GM12878 (cell line): Measurements from ENCODE around the gene LHFPL2. TPM values are rescaled to one million over a fixed set of nuclear protein-coding genes. Genes with fewer than 3 reads are reported as not detected.

ENCODE experiments used
- ATAC-seq: fragments of 200-7000 bp; cut with Tn5 transposase; 3 replicates; pipeline ENCODE4 v1.9.1; 2020; ENCODE audit warnings: mild to moderate bottlenecking, moderate library complexity
- BruUV-seq: library from RNA; stranded (reverse); fragments of 400-500 nt; replicated peaks from 2 replicates; lab custom pipeline; 2021; lab: Mats Ljungman, UMichigan
- CTCF ChIA-PET: fragments of 300-600 bp; sonication (Branson Sonifier 250); formaldehyde crosslinking; extraction: SDS; loops from one replicate; lab custom pipeline; 2021; ENCODE audit warnings: inconsistent platforms; lab: Yijun Ruan, JAX
- POLR2A ChIA-PET: fragments of 350-600 bp; formaldehyde crosslinking; extraction: SDS; loops from one replicate; lab custom pipeline; 2021; ENCODE audit warnings: inconsistent platforms; lab: Charles Lee
- RAD21 ChIA-PET: fragments of 300-600 bp; sonication (Branson Sonifier 250); formaldehyde crosslinking; loops from one replicate; lab custom pipeline; 2023; ENCODE audit warnings: antibody characterized with exemption; ENCODE audit not compliant: unreplicated experiment; lab: Charles Lee
- SMC1A ChIA-PET: fragments of 300-600 bp; sonication (Branson Sonifier 250); formaldehyde crosslinking; loops from one replicate; lab custom pipeline; 2023; ENCODE audit not compliant: unreplicated experiment, uncharacterized antibody; lab: Charles Lee
- DNase-seq: peaks from one replicate; pipeline ENCODE4 v3.0.0-alpha.2; 2011; ENCODE audit warnings: low read depth, low spot score
- FAIRE-seq: peaks from 3 replicates; lab custom pipeline; 2011; peaks lifted over from hg19 to GRCh38; lab: Jason Lieb, UNC
- H2AFZ ChIP-seq: 2 replicates; pipeline ENCODE4 v1.6.0; 2011; ENCODE audit warnings: low read depth, low read length, control low read depth; ENCODE audit not compliant: control insufficient read depth
- H3K27ac ChIP-seq: 2 replicates; pipeline ENCODE4 v1.5.1; 2011; ENCODE audit warnings: control low read depth; ENCODE audit not compliant: control insufficient read depth, insufficient read depth
- H3K27me3 ChIP-seq, 2 experiments: replicated peaks in 1 of 2; 2 replicates each; pipeline versions ENCODE4 v1.6.0 to v1.6.1; 2011; ENCODE audit warnings: low read length in 1 of 2; ENCODE audit not compliant: control insufficient read depth in 2 of 2, insufficient read depth in 2 of 2
- H3K36me3 ChIP-seq, 2 experiments: 2 replicates each; pipeline ENCODE4 v1.5.1; 2011; ENCODE audit warnings: low read length in 1 of 2; ENCODE audit not compliant: control insufficient read depth in 2 of 2, insufficient read depth in 2 of 2
- H3K4me1 ChIP-seq: 2 replicates; pipeline ENCODE4 v1.6.1; 2011; ENCODE audit warnings: mild to moderate bottlenecking, low read length, moderate library complexity, mixed read lengths; ENCODE audit not compliant: control insufficient read depth, insufficient read depth
- H3K4me2 ChIP-seq: 2 replicates; pipeline ENCODE4 v1.6.0; 2011; ENCODE audit warnings: control low read depth; ENCODE audit not compliant: control insufficient read depth, insufficient read depth
- H3K4me3 ChIP-seq: fragments of 200-600 bp; sonication (generic); 2 replicates; pipeline ENCODE4 v1.5.1; 2016
- H3K79me2 ChIP-seq: 2 replicates; pipeline ENCODE4 v1.6.0; 2011; ENCODE audit warnings: low read length; ENCODE audit not compliant: control insufficient read depth, insufficient read depth
- H3K9ac ChIP-seq: 2 replicates; pipeline ENCODE4 v1.8.0; 2011; ENCODE audit warnings: low read length, control low read depth, mixed read lengths; ENCODE audit not compliant: control insufficient read depth, insufficient read depth
- H3K9me3 ChIP-seq: replicated peaks from 3 replicates; pipeline ENCODE4 v1.5.1; 2011; ENCODE audit warnings: mild to moderate bottlenecking, low read length; ENCODE audit not compliant: control insufficient read depth, insufficient read depth
- H4K20me1 ChIP-seq: 2 replicates; pipeline ENCODE4 v1.6.0; 2011; ENCODE audit not compliant: control insufficient read depth, insufficient read depth
- ELK1 ChIP-seq: IDR thresholded peaks from 2 replicates; pipeline ENCODE4 v1.6.1; 2012; ENCODE audit warnings: low read depth, low read length, improper control_type of control experiment
- ETV6 ChIP-seq, 2 experiments: fragments of 450-650 bp in 1 of 2; IDR thresholded peaks in 1 of 2; conservative IDR thresholded peaks in 1 of 2; 2 replicates each; pipeline ENCODE4 v1.6.1; 2014; ENCODE audit warnings: antibody characterized with exemption in 1 of 2, borderline replicate concordance in 1 of 2, low read depth in 1 of 2, mild to moderate bottlenecking in 1 of 2, moderate library complexity in 1 of 2
- YBX1 ChIP-seq: fragments of 450-650 bp; IDR thresholded peaks from 2 replicates; pipeline ENCODE4 v1.6.1; 2016; ENCODE audit warnings: antibody characterized with exemption
- WGBS: methylation state at CpG from one replicate; pipeline ENCODE4 v1.1.6; 2016; ENCODE audit warnings: low lambda C conversion rate; ENCODE audit not compliant: insufficient replicate concordance, insufficient coverage; ENCODE audit errors: missing lambda C conversion rate; 5-methylcytosine and 5-hydroxymethylcytosine counted together
- in situ Hi-C: fragments of 300-500 bp; cut with MboI; formaldehyde crosslinking; loops from 9 replicates; pipeline ENCODE4 v1.14.3; 2018; ENCODE audit warnings: mixed read lengths
- intact Hi-C: fragments of 100-400 bp; cut with micrococcal nuclease; formaldehyde crosslinking; loops from one replicate; pipeline ENCODE4 v1.14.2; 2022; ENCODE audit not compliant: unreplicated experiment
- polyA plus RNA-seq, 11 experiments: library from polyadenylated mRNA; depleted of rRNA in 4 of 11; unstranded in 6 of 11; stranded (reverse) in 5 of 11; fragments of >200 nt; fragmentation: Nextera tagmentation in 4 of 11; fragmentation: Illumina TruSeq in 1 of 11; extraction: Ambion mirVana in 4 of 11; extraction: Trizol in 1 of 11; gene quantifications; 1 replicate in 1 of 11; 2 replicates in 10 of 11; pipeline versions ENCODE4 v1.2.1 to v1.2.3, GENCODE V29; 2011 to 2016; ENCODE audit warnings: inconsistent platforms in 2 of 11, missing spikeins in 2 of 11, low read depth in 1 of 11
- total RNA-seq, 4 experiments: library from RNA; depleted of rRNA in 3 of 4; stranded (reverse); fragments of >200 nt in 3 of 4; fragmentation: Illumina TruSeq in 1 of 4; extraction: Trizol in 1 of 4; gene quantifications; 2 replicates each; pipeline versions ENCODE4 v1.2.1 to v1.2.3, GENCODE V29; 2013 to 2021

Gene LHFPL2
- total and polyA plus RNA-seq, 10 of the 15 experiments (the other 5 are each of a cell fraction or from before 2014, with no cell fraction given) = 4.1 to 21.8 (median 12.5) TPM

- H3K27me3 ChIP-seq = no peaks in the 10 kb centered on the region
- DNase-seq = no peak
- FAIRE-seq = no peak
- no peak overlapping the region for H3K9ac ChIP-seq
- H3K4me1 ChIP-seq = no peaks in the 10 kb centered on the region; the same call in 1 of the 2 replicates
- H3K36me3 ChIP-seq = no peaks in the 10 kb centered on the region
- BruUV-seq = no TSS peak
- TF ChIP-seq YBX1 (0 out of 2 replicates have a peak, but pooled peaks have one; percentile 37), ELK1 (no peak), ETV6 (conservative IDR thresholded peaks at IDR 0.05 in 1 of 2, IDR thresholded peaks at IDR 0.05 in 1 of 2; ENCODE audit: borderline replicate concordance in 1 of 2, low read depth in 1 of 2) (peak in 1 of 2 experiments; percentile 74; a peak in 2 of 4 replicates)
- TF ChIP-seq, all 136 proteins: peak for 2
- Histone ChIP-seq H3K79me2 (no peaks in the 10 kb centered on the region), H4K20me1 (no peaks in the 10 kb centered on the region), H2AFZ (no peak overlapping the region), H3K9me3 (no peaks in the 10 kb centered on the region), H3K4me2 (no peak overlapping the region), H3K4me3 (no peak overlapping the region), H3K27ac (no peak overlapping the region)
- 47% methylated on average over 4 of the region's 4 CpGs for WGBS
- intact Hi-C loops = no loop called here
- POLR2A ChIA-PET = interaction anchor here (1.0 kb wide), 1 partner anchor 51 kb away, joined by 3 read pairs; no protein-coding TSS in a partner anchor
- RAD21 ChIA-PET = no interaction called here
- in situ Hi-C loops = no loop called here
- SMC1A ChIA-PET = interaction anchor here (1.0 kb wide), 1 partner anchor 96 kb away, joined by 3 read pairs; no protein-coding TSS in a partner anchor
- ATAC-seq = no peak
- CTCF ChIA-PET = interaction anchor here (1.0 kb wide), 1 partner anchor 230 kb away, joined by 3 read pairs; no protein-coding TSS in a partner anchor
Observed at GRCh38 chr5:78669331-78669730, 20.8 kb upstream of the LHFPL2 start.
